HepG2 (cell line): ENCODE data around the gene SLC5A10. TPM values are rescaled to one million over a fixed set of nuclear protein-coding genes. Genes with fewer than 3 reads are reported as not detected.

ENCODE experiments used
- ATF3 ChIP-seq: sonication (generic); formaldehyde crosslinking; IDR thresholded peaks from 2 replicates; pipeline ENCODE4 v1.4.0; 2020; ENCODE audit warnings: missing genetic modification reagents
- FOXO1 ChIP-seq: sonication (generic); formaldehyde crosslinking; IDR thresholded peaks from 2 replicates; pipeline ENCODE4 v1.4.0; 2020; ENCODE audit warnings: missing genetic modification reagents
- GATA4 ChIP-seq: sonication (generic); IDR thresholded peaks from 2 replicates; pipeline ENCODE4 v1.6.1; 2016; ENCODE audit warnings: antibody characterized with exemption, low read depth, borderline replicate concordance
- HMG20B ChIP-seq: conservative IDR thresholded peaks from 2 replicates; pipeline ENCODE4 v1.6.1; 2016; ENCODE audit warnings: missing genetic modification reagents, missing compliant biosample characterization
- KLF9 ChIP-seq: IDR thresholded peaks from 2 replicates; pipeline ENCODE4 v1.6.1; 2016; ENCODE audit warnings: low read depth
- MIER3 ChIP-seq: IDR thresholded peaks from 2 replicates; pipeline ENCODE4 v1.6.1; 2016; ENCODE audit warnings: missing compliant biosample characterization, borderline replicate concordance
- MTF2 ChIP-seq: sonication (generic); formaldehyde crosslinking; IDR thresholded peaks from 2 replicates; pipeline ENCODE4 v1.5.0; 2020; ENCODE audit warnings: missing genetic modification reagents, borderline replicate concordance
- RAD21 ChIP-seq: fragments of 450-650 bp; formaldehyde crosslinking; IDR thresholded peaks from 2 replicates; pipeline ENCODE4 v1.5.0; 2020; ENCODE audit warnings: mild to moderate bottlenecking
- RFX3 ChIP-seq: IDR thresholded peaks from 2 replicates; pipeline ENCODE4 v1.6.1; 2016; ENCODE audit warnings: missing biosample characterization, missing genetic modification reagents
- RXRB ChIP-seq: IDR thresholded peaks from 2 replicates; pipeline ENCODE4 v1.6.1; 2016; ENCODE audit warnings: borderline replicate concordance, missing genetic modification reagents, missing compliant biosample characterization
- SIN3A ChIP-seq: IDR thresholded peaks from 2 replicates; pipeline ENCODE4 v1.6.1; 2011; ENCODE audit warnings: low read depth, mild to moderate bottlenecking, control low read depth, low read length, borderline replicate concordance
- ZFP91 ChIP-seq: sonication (generic); formaldehyde crosslinking; IDR thresholded peaks from 2 replicates; pipeline ENCODE4 v1.9.0; 2022; ENCODE audit warnings: missing genetic modification reagents, mild to moderate bottlenecking, borderline replicate concordance
- ZNF10 ChIP-seq: sonication (generic); formaldehyde crosslinking; IDR thresholded peaks from 2 replicates; pipeline ENCODE4 v1.4.0; 2020; ENCODE audit warnings: mild to moderate bottlenecking, low read depth, missing genetic modification reagents, borderline replicate concordance
- ZNF292 ChIP-seq: sonication (generic); formaldehyde crosslinking; IDR thresholded peaks from 2 replicates; pipeline ENCODE4 v1.8.1; 2022; ENCODE audit warnings: mild to moderate bottlenecking, low read depth, missing genetic modification reagents, borderline replicate concordance
- ZNF460 ChIP-seq: sonication (generic); formaldehyde crosslinking; IDR thresholded peaks from 2 replicates; pipeline ENCODE4 v1.5.1; 2020; ENCODE audit warnings: missing genetic modification reagents, mild to moderate bottlenecking, borderline replicate concordance
- ZNF614 ChIP-seq: IDR thresholded peaks from 2 replicates; pipeline ENCODE4 v1.6.1; 2018; ENCODE audit warnings: missing biosample characterization, missing genetic modification reagents, inconsistent platforms, borderline replicate concordance
- ZNF704 ChIP-seq: sonication (generic); formaldehyde crosslinking; IDR thresholded peaks from 2 replicates; pipeline ENCODE4 v1.8.1; 2023; ENCODE audit warnings: mild to moderate bottlenecking, inconsistent platforms, moderate library complexity, missing genetic modification reagents, borderline replicate concordance
- ZNF773 ChIP-seq: sonication (generic); formaldehyde crosslinking; IDR thresholded peaks from 2 replicates; pipeline ENCODE4 v1.4.0; 2020; ENCODE audit warnings: missing genetic modification reagents, borderline replicate concordance
- ZNF879 ChIP-seq: sonication (generic); formaldehyde crosslinking; IDR thresholded peaks from 2 replicates; pipeline ENCODE4 v1.8.1; 2023; ENCODE audit warnings: missing genetic modification reagents
- ZSCAN5A ChIP-seq: sonication (generic); formaldehyde crosslinking; IDR thresholded peaks from 2 replicates; pipeline ENCODE4 v1.8.0; 2022; ENCODE audit warnings: mild to moderate bottlenecking, missing genetic modification reagents, borderline replicate concordance
- polyA plus RNA-seq, 8 experiments: library from polyadenylated mRNA; depleted of rRNA in 3 of 8; stranded (reverse) in 7 of 8; unstranded in 1 of 8; fragments of >200 nt; fragmentation: Illumina TruSeq in 4 of 8; extraction: Trizol in 4 of 8; gene quantifications; 2 replicates each; pipeline versions ENCODE4 v1.2.1 to v1.2.3, GENCODE V29; 2011 to 2016; ENCODE audit warnings: low read depth in 4 of 8, missing spikeins in 1 of 8, mixed read lengths in 1 of 8; ENCODE audit not compliant: insufficient read depth in 1 of 8
- total RNA-seq, 5 experiments: library from RNA; depleted of rRNA; stranded (reverse); fragments of >200 nt; fragmentation: Illumina TruSeq; extraction: Trizol; gene quantifications; 2 replicates each; pipeline ENCODE4 v1.2.3, GENCODE V29; 2016; ENCODE audit warnings: low read depth in 1 of 5
- TF ChIP-seq, protein P1 (sequence below): sonication (generic); formaldehyde crosslinking; IDR thresholded peaks from 2 replicates; pipeline ENCODE4 v1.4.0; 2020; ENCODE audit warnings: missing genetic modification reagents
- TF ChIP-seq, protein P2 (sequence below): sonication (generic); formaldehyde crosslinking; IDR thresholded peaks from 2 replicates; pipeline ENCODE4 v1.4.0; 2020; ENCODE audit warnings: missing genetic modification reagents

The SLC5A10 gene
- total and polyA plus RNA-seq, 2 of the 13 experiments (the other 11 are each of a cell fraction or from before 2014, with no cell fraction given) = 0.05 TPM; not detected in 1

- TF ChIP-seq RFX3 (CRISPR knock-in tag) = no peak
- TF ChIP-seq ZNF614 (CRISPR knock-in tag) = peak; percentile 95; the same call in 1 of the 2 replicates
- peak; percentile 79 for TF ChIP-seq ZNF292 (CRISPR knock-in tag)
- TF ChIP-seq ZSCAN5A (CRISPR knock-in tag) = peak; percentile 65; the same call in 1 of the 2 replicates
- peak; percentile 89 for TF ChIP-seq ZFP91
- no peak; the same call in 1 of the 2 replicates for TF ChIP-seq GATA4
- TF ChIP-seq, protein P1, sequence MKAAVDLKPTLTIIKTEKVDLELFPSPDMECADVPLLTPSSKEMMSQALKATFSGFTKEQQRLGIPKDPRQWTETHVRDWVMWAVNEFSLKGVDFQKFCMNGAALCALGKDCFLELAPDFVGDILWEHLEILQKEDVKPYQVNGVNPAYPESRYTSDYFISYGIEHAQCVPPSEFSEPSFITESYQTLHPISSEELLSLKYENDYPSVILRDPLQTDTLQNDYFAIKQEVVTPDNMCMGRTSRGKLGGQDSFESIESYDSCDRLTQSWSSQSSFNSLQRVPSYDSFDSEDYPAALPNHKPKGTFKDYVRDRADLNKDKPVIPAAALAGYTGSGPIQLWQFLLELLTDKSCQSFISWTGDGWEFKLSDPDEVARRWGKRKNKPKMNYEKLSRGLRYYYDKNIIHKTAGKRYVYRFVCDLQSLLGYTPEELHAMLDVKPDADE (CRISPR knock-in tag) = no peak
- TF ChIP-seq MTF2 (CRISPR knock-in tag) = no peak
- TF ChIP-seq KLF9 (CRISPR knock-in tag) = peak; percentile 78; the same call in 1 of the 2 replicates
- TF ChIP-seq FOXO1 = peak; percentile 94
- TF ChIP-seq RAD21 (CRISPR knock-in tag) = peak; percentile 60
- TF ChIP-seq ZNF10 (CRISPR knock-in tag) = no peak
- peak; percentile 100 for TF ChIP-seq RXRB
- TF ChIP-seq ZNF460 (CRISPR knock-in tag) = no peak; the same call in 1 of the 2 replicates
- TF ChIP-seq, protein P2, sequence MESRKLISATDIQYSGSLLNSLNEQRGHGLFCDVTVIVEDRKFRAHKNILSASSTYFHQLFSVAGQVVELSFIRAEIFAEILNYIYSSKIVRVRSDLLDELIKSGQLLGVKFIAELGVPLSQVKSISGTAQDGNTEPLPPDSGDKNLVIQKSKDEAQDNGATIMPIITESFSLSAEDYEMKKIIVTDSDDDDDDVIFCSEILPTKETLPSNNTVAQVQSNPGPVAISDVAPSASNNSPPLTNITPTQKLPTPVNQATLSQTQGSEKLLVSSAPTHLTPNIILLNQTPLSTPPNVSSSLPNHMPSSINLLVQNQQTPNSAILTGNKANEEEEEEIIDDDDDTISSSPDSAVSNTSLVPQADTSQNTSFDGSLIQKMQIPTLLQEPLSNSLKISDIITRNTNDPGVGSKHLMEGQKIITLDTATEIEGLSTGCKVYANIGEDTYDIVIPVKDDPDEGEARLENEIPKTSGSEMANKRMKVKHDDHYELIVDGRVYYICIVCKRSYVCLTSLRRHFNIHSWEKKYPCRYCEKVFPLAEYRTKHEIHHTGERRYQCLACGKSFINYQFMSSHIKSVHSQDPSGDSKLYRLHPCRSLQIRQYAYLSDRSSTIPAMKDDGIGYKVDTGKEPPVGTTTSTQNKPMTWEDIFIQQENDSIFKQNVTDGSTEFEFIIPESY (CRISPR knock-in tag) = peak; percentile 93
- 0 out of 2 replicates have a peak, but pooled peaks have one; percentile 45 for TF ChIP-seq ZNF773
- no peak for TF ChIP-seq ZNF879 (CRISPR knock-in tag)
- TF ChIP-seq HMG20B (CRISPR knock-in tag) = peak; percentile 88
- peak; percentile 95 for TF ChIP-seq SIN3A
- TF ChIP-seq MIER3 (CRISPR knock-in tag) = peak; percentile 99
- TF ChIP-seq ATF3 = peak; percentile 70
- TF ChIP-seq ZNF704 (CRISPR knock-in tag) = no peak
Observed at GRCh38 chr17:18988546-18989173, 36.7 kb downstream of the SLC5A10 start (continued).
